NCI-H1417 (cell line): ENCODE measurements around the gene COPZ2.
"Not testable (repeated sequence)": the region's sequence is repeated elsewhere in the genome, so short reads cannot be mapped to it uniquely, and the experiment has no call there.

Source experiments
- DNase-seq, 3 experiments: peaks; one replicate each; lab custom pipeline; 2025; lab: John Stamatoyannopoulos, UW

The COPZ2 gene

GRCh38 chr17:48006936-48007709 lies 30.5 kb downstream of the COPZ2 start:
- no peak for DNase-seq

- DNase-seq: peak in 2 of 3 experiments; percentile 66 to 81
These were observed 32.6 kb downstream of the COPZ2 start for GRCh38 chr17:48004983-48005382.

GRCh38 chr17:48003417-48004151 lies 34.0 kb downstream of the COPZ2 start:
- DNase-seq: peak in 2 of 3 experiments; percentile 98 to 99

DNA sequence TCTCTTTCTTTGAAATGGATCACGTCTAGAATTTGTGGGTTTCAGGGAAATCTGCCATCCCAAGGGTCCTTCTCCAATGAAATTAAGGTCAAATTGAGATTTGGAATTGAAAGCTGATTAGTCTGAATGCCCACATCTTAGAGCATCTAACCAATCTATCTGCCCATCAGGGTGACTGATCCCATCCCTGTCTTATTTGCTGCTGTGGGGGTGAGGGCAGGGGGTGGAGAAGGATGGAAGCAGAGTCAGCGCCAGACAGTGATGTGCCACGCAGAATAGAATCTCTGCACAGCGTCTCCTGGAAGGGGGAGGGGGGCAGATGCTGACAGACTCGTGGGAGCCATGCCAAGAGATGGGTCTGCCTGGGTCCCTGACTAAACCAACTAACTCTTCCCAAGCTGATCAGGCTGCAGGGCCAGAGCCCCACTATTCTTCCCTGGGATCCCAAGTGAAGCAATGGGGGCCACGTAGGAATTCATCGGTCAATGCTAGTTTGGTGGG lies 34.6 kb downstream of the COPZ2 start:
- DNase-seq: peak in 2 of 3 experiments; percentile 93 to 97

- DNase-seq: peak; percentile 61 to 85 (median 65)
These were observed 35.2 kb downstream of the COPZ2 start for GRCh38 chr17:48002266-48002915.

GRCh38 chr17:48001657-48002056 lies 35.9 kb downstream of the COPZ2 start:
- DNase-seq: not testable (repeated sequence)

DNA sequence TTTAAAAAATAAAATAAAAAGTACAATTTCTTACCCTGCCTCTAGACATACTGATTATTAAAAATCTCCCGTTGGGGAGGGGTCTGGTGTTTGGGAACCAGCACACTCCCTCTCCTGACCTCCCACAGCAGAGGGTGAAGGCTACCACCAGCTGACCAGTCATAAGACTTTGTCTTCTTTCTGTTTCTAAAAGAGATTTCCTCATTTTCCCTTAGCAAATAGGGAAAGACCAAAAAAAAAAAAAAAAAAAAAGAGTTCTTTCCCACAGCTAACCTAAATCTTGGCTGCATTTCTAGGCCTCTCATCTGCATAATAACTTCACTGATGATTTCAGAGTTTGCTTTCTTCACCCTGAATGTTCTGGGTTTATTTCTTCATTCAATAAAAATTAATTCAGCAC lies 36.4 kb downstream of the COPZ2 start:
- no peak for DNase-seq

- DNase-seq: peak in 1 of 3 experiments; percentile 45
These were observed 38.0 kb downstream of the COPZ2 start for GRCh38 chr17:47999582-47999981.

GRCh38 chr17:47998044-47998443 lies 39.6 kb downstream of the COPZ2 start:
- DNase-seq: no peak

DNA sequence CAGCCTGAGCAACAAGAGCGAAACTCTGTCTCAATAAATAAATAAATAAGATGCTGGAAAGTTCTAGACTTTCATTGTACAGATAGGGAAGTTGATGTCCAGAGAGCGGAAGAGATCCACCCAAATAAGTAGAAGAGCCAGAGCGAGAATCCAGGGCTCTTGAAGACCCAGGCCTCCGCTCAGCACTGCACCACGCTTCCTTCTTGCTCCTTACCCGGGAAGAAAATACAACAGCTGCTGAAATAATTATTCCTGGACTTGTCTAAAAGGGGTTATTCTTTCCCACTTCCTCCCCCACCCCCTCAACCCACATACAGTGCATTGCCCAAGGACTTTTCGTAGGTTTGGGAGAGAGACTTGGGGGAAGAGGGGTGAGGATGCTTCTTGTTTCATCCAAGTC lies 40.0 kb downstream of the COPZ2 start:
- DNase-seq: no peak

DNA sequence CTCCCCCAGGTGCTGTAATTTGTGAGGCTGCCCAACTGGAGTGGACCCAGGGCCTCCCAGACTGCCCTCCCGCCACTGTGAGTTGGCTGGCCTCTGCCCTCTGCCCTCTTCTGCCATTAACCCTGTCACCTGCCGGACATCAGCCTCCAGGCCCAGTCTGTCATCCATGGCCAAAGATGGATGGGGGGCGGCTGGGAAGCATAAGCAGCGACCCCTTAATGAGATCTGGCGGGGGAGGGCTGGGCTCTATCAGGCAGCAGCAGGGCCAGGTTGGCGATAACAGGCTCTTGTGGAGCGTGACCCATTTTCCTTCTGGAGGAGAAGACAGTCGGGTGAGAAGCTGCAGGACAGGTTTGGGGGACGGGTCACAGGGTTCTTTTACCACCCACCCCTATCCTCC lies 41.4 kb downstream of the COPZ2 start:
- no peak for DNase-seq

DNA sequence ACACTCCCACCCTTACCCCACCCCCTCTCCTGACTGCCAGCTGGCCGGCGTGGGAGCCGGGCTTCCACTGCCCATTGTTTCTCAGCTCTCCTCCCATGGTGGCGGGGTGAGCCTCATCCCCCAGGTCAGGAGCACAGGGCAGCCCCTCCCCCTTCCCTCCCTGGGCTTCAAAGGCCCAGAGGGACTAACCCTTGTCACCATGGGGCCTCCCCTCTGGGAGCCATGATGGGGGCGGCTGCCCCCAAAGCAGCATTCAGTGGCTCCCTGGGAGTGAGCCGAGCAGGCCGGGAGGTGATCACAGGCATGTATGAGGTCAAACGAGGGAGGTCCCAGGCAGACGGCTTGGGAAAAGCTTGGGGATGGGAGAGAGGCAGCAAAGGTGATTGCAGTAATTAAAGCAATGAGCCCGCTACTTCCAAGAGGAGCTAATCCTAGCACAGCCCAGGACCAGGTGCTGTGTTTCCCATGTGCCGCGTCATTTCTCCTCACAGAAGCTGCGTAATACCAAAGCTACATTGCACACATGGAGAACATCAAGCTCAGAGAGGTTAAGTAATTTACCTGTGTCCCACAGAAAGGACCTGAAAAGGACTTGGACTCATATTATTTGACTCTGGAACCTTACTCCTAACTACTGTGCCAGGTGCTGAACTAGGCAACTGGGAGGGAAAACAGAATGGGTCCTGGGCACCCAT lies 42.2 kb downstream of the COPZ2 start:
- DNase-seq: peak in 2 of 3 experiments; percentile 50 to 85

GRCh38 chr17:47994724-47995123 lies 42.9 kb downstream of the COPZ2 start:
- no peak for DNase-seq

DNA sequence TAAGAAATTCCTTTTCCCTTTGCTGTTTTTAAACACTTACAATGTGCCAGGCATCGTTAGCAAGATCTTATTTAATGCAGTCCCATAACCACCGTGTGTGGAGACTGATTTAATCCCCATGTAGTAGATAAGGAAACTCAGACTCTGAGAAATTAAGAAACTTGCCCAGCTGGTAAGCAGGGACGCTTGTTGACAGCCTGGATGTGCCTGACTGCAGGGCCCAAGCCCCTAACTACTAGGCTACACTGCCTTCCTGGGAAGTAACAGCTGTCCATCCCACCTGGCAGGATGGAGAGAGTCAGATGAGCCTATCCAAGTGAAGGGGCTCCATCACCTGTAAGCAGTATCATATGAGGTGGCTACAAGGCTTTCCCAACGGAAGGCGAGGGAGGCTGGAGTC lies 43.6 kb downstream of the COPZ2 start:
- DNase-seq: no peak

- DNase-seq: peak in 2 of 3 experiments; percentile 39 to 70
These were observed 44.5 kb downstream of the COPZ2 start for GRCh38 chr17:47993031-47993564.

- peak in 1 of 3 experiments; percentile 37 for DNase-seq
These were observed 45.4 kb downstream of the COPZ2 start for GRCh38 chr17:47992216-47992615.

GRCh38 chr17:47990962-47991731 lies 46.5 kb downstream of the COPZ2 start:
- peak in 2 of 3 experiments; percentile 59 to 82 for DNase-seq

- DNase-seq: no peak
These were observed 47.9 kb downstream of the COPZ2 start for GRCh38 chr17:47989700-47990099.

- DNase-seq: no peak
These were observed 48.4 kb downstream of the COPZ2 start for GRCh38 chr17:47989159-47989558.

DNA sequence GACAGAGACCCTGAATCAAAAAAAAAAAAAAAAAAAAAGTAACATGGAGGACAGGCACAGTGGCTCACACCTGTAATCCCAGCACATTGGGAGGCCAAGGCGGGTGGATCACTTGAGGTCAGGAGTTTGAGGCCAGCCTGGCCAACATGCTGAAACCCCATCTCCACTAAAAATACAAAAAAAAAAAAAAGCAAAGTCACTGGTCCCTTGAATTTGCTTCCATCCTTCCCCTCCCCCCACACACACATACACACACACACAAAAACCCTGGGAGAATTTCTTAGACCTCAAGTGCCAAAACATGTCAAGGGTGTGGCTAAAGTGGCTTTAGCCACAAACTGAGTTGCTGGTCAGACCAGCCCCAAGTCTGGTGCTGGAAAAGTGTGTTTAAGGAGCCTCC lies 49.2 kb downstream of the COPZ2 start:
- DNase-seq: not testable (repeated sequence)
